Measurements from ENCODE around the gene RETREG1. TPM values are rescaled to one million over a fixed set of nuclear protein-coding genes. Genes with fewer than 3 reads are reported as not detected.

RETREG1 gene
- total RNA-seq, 2 donors from 2014 or later: 102 to 180 TPM

DNA sequence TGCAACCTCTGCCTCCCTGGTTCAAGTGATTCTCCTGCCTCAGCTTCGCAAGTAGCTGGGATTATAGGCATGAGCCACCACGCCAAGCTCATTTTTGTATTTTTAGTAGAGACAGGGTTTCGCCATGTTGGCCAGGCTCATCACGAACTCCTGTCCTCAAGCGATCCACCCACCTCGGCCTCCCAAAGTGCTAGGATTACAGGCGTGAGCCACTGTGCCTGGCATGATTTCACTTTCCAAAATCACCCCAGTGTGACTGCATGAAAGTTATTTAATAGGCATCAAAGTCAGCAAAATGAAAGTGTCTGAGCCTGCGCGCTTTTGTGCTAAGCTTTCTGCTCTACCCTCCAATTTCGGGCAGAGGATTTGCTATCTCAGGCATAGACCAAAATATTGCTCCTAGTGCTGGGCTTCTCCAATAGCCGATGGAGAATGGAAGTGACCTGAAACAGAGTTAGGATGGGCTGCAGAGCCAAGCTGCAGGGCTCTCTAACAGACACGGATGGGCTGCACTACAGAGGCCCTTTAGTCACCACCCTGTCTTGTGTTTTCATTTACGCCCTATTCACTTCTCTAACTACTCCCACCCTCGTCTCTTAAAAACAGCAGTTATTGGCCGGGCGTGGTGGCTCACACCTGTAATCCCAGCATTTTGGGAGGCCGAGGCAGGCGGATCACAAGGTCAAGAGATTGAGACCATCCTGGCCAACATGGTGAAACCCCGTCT lies 44.3 kb downstream of the RETREG1 start:
- TF ChIP-seq, protein P1, sequence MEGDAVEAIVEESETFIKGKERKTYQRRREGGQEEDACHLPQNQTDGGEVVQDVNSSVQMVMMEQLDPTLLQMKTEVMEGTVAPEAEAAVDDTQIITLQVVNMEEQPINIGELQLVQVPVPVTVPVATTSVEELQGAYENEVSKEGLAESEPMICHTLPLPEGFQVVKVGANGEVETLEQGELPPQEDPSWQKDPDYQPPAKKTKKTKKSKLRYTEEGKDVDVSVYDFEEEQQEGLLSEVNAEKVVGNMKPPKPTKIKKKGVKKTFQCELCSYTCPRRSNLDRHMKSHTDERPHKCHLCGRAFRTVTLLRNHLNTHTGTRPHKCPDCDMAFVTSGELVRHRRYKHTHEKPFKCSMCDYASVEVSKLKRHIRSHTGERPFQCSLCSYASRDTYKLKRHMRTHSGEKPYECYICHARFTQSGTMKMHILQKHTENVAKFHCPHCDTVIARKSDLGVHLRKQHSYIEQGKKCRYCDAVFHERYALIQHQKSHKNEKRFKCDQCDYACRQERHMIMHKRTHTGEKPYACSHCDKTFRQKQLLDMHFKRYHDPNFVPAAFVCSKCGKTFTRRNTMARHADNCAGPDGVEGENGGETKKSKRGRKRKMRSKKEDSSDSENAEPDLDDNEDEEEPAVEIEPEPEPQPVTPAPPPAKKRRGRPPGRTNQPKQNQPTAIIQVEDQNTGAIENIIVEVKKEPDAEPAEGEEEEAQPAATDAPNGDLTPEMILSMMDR (IDR thresholded peaks at IDR 0.05): no peak
- no peak for DNase-seq (ENCODE audit: low spot score)
- no peaks in the 10 kb centered on the region for H3K27me3 ChIP-seq
- peaks cover 11% of the 10 kb centered on the region for H3K36me3 ChIP-seq
- H3K4me1 ChIP-seq: peaks cover 0 to 14% of the 10 kb centered on the region in 2 donors
- H3K4me3 ChIP-seq: no peak overlapping the region
- H3K9me3 ChIP-seq: no peaks in the 10 kb centered on the region
- no peak overlapping the region for H3K27ac ChIP-seq

DNA sequence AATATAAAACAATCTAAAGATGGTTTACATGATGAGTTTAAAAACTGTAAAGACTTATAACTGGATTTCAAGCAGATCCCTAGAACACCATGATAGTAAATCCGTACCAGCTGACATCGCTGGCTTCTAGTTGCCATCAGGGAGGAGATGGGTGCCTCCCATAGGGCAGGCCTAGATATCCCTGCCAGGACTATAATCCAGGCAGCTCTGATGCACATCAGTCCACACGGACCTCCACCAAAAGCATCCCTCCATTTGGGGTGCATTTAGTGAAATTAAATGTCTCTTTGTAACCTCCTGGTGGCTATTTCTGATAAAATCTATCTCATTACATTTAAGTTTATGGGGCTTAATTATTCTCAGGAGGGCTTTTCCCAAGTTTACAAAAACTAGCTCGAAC lies 45.8 kb downstream of the RETREG1 start:
- peaks cover 11% of the 10 kb centered on the region for H3K36me3 ChIP-seq
- H3K27me3 ChIP-seq: no peaks in the 10 kb centered on the region
- no peak for DNase-seq (ENCODE audit: low spot score)
- TF ChIP-seq, protein P1 (IDR thresholded peaks at IDR 0.05): no peak
- peaks cover 0 to 14% of the 10 kb centered on the region in 2 donors for H3K4me1 ChIP-seq
- H3K4me3 ChIP-seq: no peak overlapping the region
- H3K27ac ChIP-seq: no peak overlapping the region
- no peaks in the 10 kb centered on the region for H3K9me3 ChIP-seq

DNA sequence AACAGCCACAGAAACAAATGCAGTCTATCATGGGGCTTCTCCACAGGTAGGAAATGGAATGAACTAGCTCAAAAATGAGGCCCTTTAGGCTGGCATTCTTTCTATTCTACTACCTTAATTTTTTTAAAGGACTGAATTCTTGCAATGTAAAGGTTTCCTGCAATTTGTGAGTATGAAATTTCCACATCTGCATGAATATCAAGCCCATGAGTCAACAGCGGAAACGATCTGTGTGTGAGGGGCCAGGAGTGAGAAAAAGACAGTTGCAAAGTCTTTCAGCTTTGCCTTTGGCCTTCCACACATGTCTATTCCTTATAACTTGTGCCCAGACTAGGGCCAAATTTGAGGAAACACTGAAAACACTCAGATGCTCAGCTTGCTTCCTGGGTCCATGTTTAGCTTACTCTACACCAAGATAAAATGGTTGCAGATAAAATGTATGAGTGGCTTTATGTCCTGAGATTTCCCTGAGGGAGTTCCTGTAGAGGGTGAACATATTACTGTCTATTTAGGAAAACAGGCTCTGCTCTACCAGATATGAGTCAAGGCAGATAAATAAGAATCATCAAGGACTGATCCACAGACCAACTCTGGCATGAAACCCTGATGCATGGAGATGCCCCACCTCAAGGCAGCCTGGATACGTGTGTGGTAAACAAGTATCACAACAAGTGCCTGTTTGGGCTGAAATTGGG lies 46.5 kb downstream of the RETREG1 start:
- no peaks in the 10 kb centered on the region for H3K27me3 ChIP-seq
- H3K9me3 ChIP-seq: no peaks in the 10 kb centered on the region
- peaks cover 0 to 19% of the 10 kb centered on the region in 2 donors for H3K4me1 ChIP-seq
- no peak overlapping the region for H3K4me3 ChIP-seq
- peaks cover 11% of the 10 kb centered on the region for H3K36me3 ChIP-seq
- TF ChIP-seq, protein P1 (IDR thresholded peaks at IDR 0.05): no peak
- DNase-seq (ENCODE audit: low spot score): no peak
- no peak overlapping the region for H3K27ac ChIP-seq

DNA sequence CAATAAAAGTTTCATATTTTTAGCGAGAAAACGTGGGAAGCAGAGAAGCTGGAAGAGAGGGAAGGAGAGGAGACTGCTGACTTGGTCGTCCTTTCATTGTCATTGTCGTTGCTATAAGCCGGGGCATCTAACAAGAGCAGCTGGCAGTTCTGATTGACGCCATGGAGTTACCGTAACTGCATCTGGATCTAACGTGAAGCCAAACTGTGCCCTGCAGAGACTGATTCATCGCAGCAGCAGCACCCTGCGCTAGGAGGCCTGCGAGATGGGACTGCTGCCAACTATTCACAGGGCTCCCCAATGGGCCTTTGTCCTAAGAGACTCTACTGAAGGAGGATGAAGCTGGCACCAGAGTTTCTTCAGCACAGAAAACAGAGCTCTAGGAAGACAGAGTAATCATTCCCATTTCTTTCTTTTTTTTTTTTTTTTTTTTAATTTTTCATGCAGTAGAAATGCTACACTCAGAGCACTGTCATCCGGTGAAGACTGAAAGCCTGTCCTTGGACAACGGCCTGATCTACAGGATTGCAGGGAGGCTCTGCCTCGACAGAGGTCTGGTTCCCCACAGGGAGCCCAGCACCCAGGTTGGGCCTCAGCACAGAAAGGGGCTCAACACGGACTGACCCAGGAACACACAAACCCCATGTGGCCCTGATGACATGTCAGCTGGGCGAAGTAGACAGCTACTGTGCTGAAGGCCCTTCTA lies 47.8 kb downstream of the RETREG1 start:
- Histone ChIP-seq H3K27me3 (no peaks in the 10 kb centered on the region), H3K36me3 (peaks cover 11% of the 10 kb centered on the region), H3K9me3 (no peaks in the 10 kb centered on the region), H3K27ac (no peak overlapping the region), H3K4me3 (no peak overlapping the region), H3K4me1 (peaks cover 0 to 17% of the 10 kb centered on the region in 2 donors)
- TF ChIP-seq, protein P1 (IDR thresholded peaks at IDR 0.05): no peak
- no peak for DNase-seq (ENCODE audit: low spot score)

DNA sequence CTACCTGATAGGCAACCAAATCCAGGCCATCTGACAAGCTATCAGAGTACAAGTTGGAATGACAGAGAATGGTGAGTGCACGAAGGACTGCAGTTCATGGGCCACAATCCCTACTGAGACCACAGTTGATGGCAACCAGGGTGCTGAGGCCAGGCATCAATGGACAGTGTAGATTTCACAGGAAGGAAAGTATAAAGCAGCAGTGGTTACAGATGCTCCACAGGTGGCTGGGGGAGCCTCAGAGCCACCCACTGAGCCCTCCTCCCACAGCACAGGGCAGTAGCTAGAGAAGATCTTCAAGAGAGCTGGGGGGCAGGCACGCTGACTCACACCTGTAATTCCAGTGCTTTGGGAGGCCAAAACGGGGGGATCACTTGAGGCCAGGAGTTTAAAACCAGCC lies 49.4 kb downstream of the RETREG1 start:
- DNase-seq (ENCODE audit: low spot score): no peak
- H3K9me3 ChIP-seq: no peaks in the 10 kb centered on the region
- H3K4me1 ChIP-seq: peaks cover 0 to 18% of the 10 kb centered on the region in 2 donors
- H3K27ac ChIP-seq: no peak overlapping the region
- no peak overlapping the region for H3K4me3 ChIP-seq
- H3K36me3 ChIP-seq: peaks cover 11% of the 10 kb centered on the region
- TF ChIP-seq, protein P1 (IDR thresholded peaks at IDR 0.05): no peak
- H3K27me3 ChIP-seq: no peaks in the 10 kb centered on the region
